ENCODE measurements around the gene APH1B. TPM values are rescaled to one million over a fixed set of nuclear protein-coding genes. Genes with fewer than 3 reads are reported as not detected.

Gene APH1B
- polyA plus RNA-seq, 4 donors = 1.4 to 22.8 (median 3.1) TPM

- FAIRE-seq (no peak), DNase-seq (no peak)
- peaks cover 3 to 17% (median 6%) of the 10 kb centered on the region in 3 donors for H3K36me3 ChIP-seq (ENCODE audit: control insufficient read depth in 3 of 3, insufficient read depth in 2 of 3, low read depth in 1 of 3, low read length in 3 of 3)
- no peaks in the 10 kb centered on the region for H3K27me3 ChIP-seq (ENCODE audit: control insufficient read depth in 3 of 3, insufficient read depth in 3 of 3, low read length in 3 of 3)
- H3K4me3 ChIP-seq (ENCODE audit: low read depth in 1 of 3, low read length in 3 of 3) = no peak overlapping the region
- no peaks in the 10 kb centered on the region for H3K9me3 ChIP-seq (ENCODE audit: control insufficient read depth in 2 of 2, insufficient read depth in 1 of 2, low read depth in 1 of 2, low read length in 1 of 2)
- 69 to 82% (median 80%) methylated on average over 5 of the region's 5 CpGs for whole genome bisulfite sequencing, 3 donors
- no peak overlapping the region for H3K27ac ChIP-seq (ENCODE audit: low read depth in 1 of 3, low read length in 2 of 3)
- H3K4me1 ChIP-seq (ENCODE audit: control insufficient read depth in 3 of 3, insufficient read depth in 2 of 3, low read depth in 1 of 3, low read length in 2 of 3) = no peaks in the 10 kb centered on the region
These were observed 20.8 kb upstream of the APH1B start for GRCh38 chr15:63256433-63257274.

GRCh38 chr15:63258658-63259057, 18.7 kb upstream of the APH1B start:
- Histone ChIP-seq H3K4me3 (ENCODE audit: low read depth in 1 of 3, low read length in 3 of 3) (no peak overlapping the region), H3K36me3 (ENCODE audit: control insufficient read depth in 3 of 3, insufficient read depth in 2 of 3, low read depth in 1 of 3, low read length in 3 of 3) (peaks cover 4 to 17% (median 10%) of the 10 kb centered on the region in 3 donors), H3K4me1 (ENCODE audit: control insufficient read depth in 3 of 3, insufficient read depth in 2 of 3, low read depth in 1 of 3, low read length in 2 of 3) (no peaks in the 10 kb centered on the region), H3K9me3 (ENCODE audit: control insufficient read depth in 2 of 2, insufficient read depth in 1 of 2, low read depth in 1 of 2, low read length in 1 of 2) (no peaks in the 10 kb centered on the region), H3K27me3 (ENCODE audit: control insufficient read depth in 3 of 3, insufficient read depth in 3 of 3, low read length in 3 of 3) (no peaks in the 10 kb centered on the region), H3K27ac (ENCODE audit: low read depth in 1 of 3, low read length in 2 of 3) (no peak overlapping the region)
- DNase-seq (no peak), FAIRE-seq (no peak)
- 92 to 96% (median 94%) methylated on average over 2 of the region's 2 CpGs for WGBS, 3 donors

- Histone ChIP-seq H3K4me1 (ENCODE audit: control insufficient read depth in 3 of 3, insufficient read depth in 2 of 3, low read depth in 1 of 3, low read length in 2 of 3) (peaks cover 0 to 4% (median 0%) of the 10 kb centered on the region in 3 donors), H3K36me3 (ENCODE audit: control insufficient read depth in 3 of 3, insufficient read depth in 2 of 3, low read depth in 1 of 3, low read length in 3 of 3) (peaks cover 6 to 11% (median 10%) of the 10 kb centered on the region in 3 donors), H3K4me3 (ENCODE audit: low read depth in 1 of 3, low read length in 3 of 3) (no peak overlapping the region), H3K27me3 (ENCODE audit: control insufficient read depth in 3 of 3, insufficient read depth in 3 of 3, low read length in 3 of 3) (no peaks in the 10 kb centered on the region), H3K27ac (ENCODE audit: low read depth in 1 of 3, low read length in 2 of 3) (no peak overlapping the region), H3K9me3 (ENCODE audit: control insufficient read depth in 2 of 2, insufficient read depth in 1 of 2, low read depth in 1 of 2, low read length in 1 of 2) (no peaks in the 10 kb centered on the region)
- no peak for FAIRE-seq
- no peak for DNase-seq
- WGBS, 3 donors = 81 to 95% (median 88%) methylated on average over 5 of the region's 5 CpGs
These were observed 16.6 kb upstream of the APH1B start for GRCh38 chr15:63260791-63261190.

- no peak for DNase-seq
- Histone ChIP-seq H3K27me3 (ENCODE audit: control insufficient read depth in 3 of 3, insufficient read depth in 3 of 3, low read length in 3 of 3) (no peaks in the 10 kb centered on the region), H3K4me3 (ENCODE audit: low read depth in 1 of 3, low read length in 3 of 3) (no peak overlapping the region), H3K4me1 (ENCODE audit: control insufficient read depth in 3 of 3, insufficient read depth in 2 of 3, low read depth in 1 of 3, low read length in 2 of 3) (peaks cover 0 to 4% (median 0%) of the 10 kb centered on the region in 3 donors), H3K36me3 (ENCODE audit: control insufficient read depth in 3 of 3, insufficient read depth in 2 of 3, low read depth in 1 of 3, low read length in 3 of 3) (peaks cover 6 to 11% (median 10%) of the 10 kb centered on the region in 3 donors), H3K9me3 (ENCODE audit: control insufficient read depth in 2 of 2, insufficient read depth in 1 of 2, low read depth in 1 of 2, low read length in 1 of 2) (no peaks in the 10 kb centered on the region), H3K27ac (ENCODE audit: low read depth in 1 of 3, low read length in 2 of 3) (no peak overlapping the region)
- no peak for FAIRE-seq
These were observed 16.1 kb upstream of the APH1B start for GRCh38 chr15:63261311-63261710.

GRCh38 chr15:63263519-63263918, 13.9 kb upstream of the APH1B start:
- Histone ChIP-seq H3K9me3 (ENCODE audit: control insufficient read depth in 2 of 2, insufficient read depth in 1 of 2, low read depth in 1 of 2, low read length in 1 of 2) (no peaks in the 10 kb centered on the region), H3K4me1 (ENCODE audit: control insufficient read depth in 3 of 3, insufficient read depth in 2 of 3, low read depth in 1 of 3, low read length in 2 of 3) (peaks cover 0 to 4% (median 0%) of the 10 kb centered on the region in 3 donors), H3K27ac (ENCODE audit: low read depth in 1 of 3, low read length in 2 of 3) (no peak overlapping the region), H3K4me3 (ENCODE audit: low read depth in 1 of 3, low read length in 3 of 3) (no peak overlapping the region), H3K27me3 (ENCODE audit: control insufficient read depth in 3 of 3, insufficient read depth in 3 of 3, low read length in 3 of 3) (no peaks in the 10 kb centered on the region), H3K36me3 (ENCODE audit: control insufficient read depth in 3 of 3, insufficient read depth in 2 of 3, low read depth in 1 of 3, low read length in 3 of 3) (peaks cover 4 to 7% (median 6%) of the 10 kb centered on the region in 3 donors)
- 47 to 62% (median 49%) methylated on average over 6 of the region's 6 CpGs for WGBS, 3 donors
- FAIRE-seq (no peak), DNase-seq (peak; percentile 46 to 56)

GRCh38 chr15:63264688-63265293, 12.6 kb upstream of the APH1B start:
- no peak overlapping the region for H3K27ac ChIP-seq (ENCODE audit: low read depth in 1 of 3, low read length in 2 of 3)
- 16 to 46% (median 45%) methylated on average over 1 of the region's 1 CpG for WGBS, 3 donors
- peaks cover 3 to 4% (median 3%) of the 10 kb centered on the region in 3 donors for H3K36me3 ChIP-seq (ENCODE audit: control insufficient read depth in 3 of 3, insufficient read depth in 2 of 3, low read depth in 1 of 3, low read length in 3 of 3)
- H3K27me3 ChIP-seq (ENCODE audit: control insufficient read depth in 3 of 3, insufficient read depth in 3 of 3, low read length in 3 of 3) = no peaks in the 10 kb centered on the region
- DNase-seq (peak in 1 of 2 donors; percentile 26), FAIRE-seq (no peak)
- H3K4me1 ChIP-seq (ENCODE audit: control insufficient read depth in 3 of 3, insufficient read depth in 2 of 3, low read depth in 1 of 3, low read length in 2 of 3) = peaks cover 0 to 4% (median 0%) of the 10 kb centered on the region in 3 donors
- no peaks in the 10 kb centered on the region for H3K9me3 ChIP-seq (ENCODE audit: control insufficient read depth in 2 of 2, insufficient read depth in 1 of 2, low read depth in 1 of 2, low read length in 1 of 2)
- H3K4me3 ChIP-seq (ENCODE audit: low read depth in 1 of 3, low read length in 3 of 3) = no peak overlapping the region

GRCh38 chr15:63274427-63274826, 3.0 kb upstream of the APH1B start:
- Histone ChIP-seq H3K9me3 (ENCODE audit: control insufficient read depth in 2 of 2, insufficient read depth in 1 of 2, low read depth in 1 of 2, low read length in 1 of 2) (no peaks in the 10 kb centered on the region), H3K4me3 (ENCODE audit: low read depth in 1 of 3, low read length in 3 of 3) (no peak overlapping the region), H3K27me3 (ENCODE audit: control insufficient read depth in 3 of 3, insufficient read depth in 3 of 3, low read length in 3 of 3) (no peaks in the 10 kb centered on the region), H3K27ac (ENCODE audit: low read depth in 1 of 3, low read length in 2 of 3) (no peak overlapping the region), H3K4me1 (ENCODE audit: control insufficient read depth in 3 of 3, insufficient read depth in 2 of 3, low read depth in 1 of 3, low read length in 2 of 3) (peaks cover 0 to 6% (median 0%) of the 10 kb centered on the region in 3 donors), H3K36me3 (ENCODE audit: control insufficient read depth in 3 of 3, insufficient read depth in 2 of 3, low read depth in 1 of 3, low read length in 3 of 3) (peaks cover 0 to 2% (median 2%) of the 10 kb centered on the region in 3 donors)
- FAIRE-seq = no peak
- WGBS, 3 donors = 76 to 88% (median 85%) methylated on average over 3 of the region's 3 CpGs
- no peak for DNase-seq

GRCh38 chr15:63276342-63277037, 915 bp upstream of the APH1B start:
- Histone ChIP-seq H3K27me3 (ENCODE audit: control insufficient read depth in 3 of 3, insufficient read depth in 3 of 3, low read length in 3 of 3) (no peaks in the 10 kb centered on the region), H3K9me3 (ENCODE audit: control insufficient read depth in 2 of 2, insufficient read depth in 1 of 2, low read depth in 1 of 2, low read length in 1 of 2) (no peaks in the 10 kb centered on the region), H3K36me3 (ENCODE audit: control insufficient read depth in 3 of 3, insufficient read depth in 2 of 3, low read depth in 1 of 3, low read length in 3 of 3) (peaks cover 0 to 3% (median 0%) of the 10 kb centered on the region in 3 donors), H3K4me1 (ENCODE audit: control insufficient read depth in 3 of 3, insufficient read depth in 2 of 3, low read depth in 1 of 3, low read length in 2 of 3) (peaks cover 0 to 6% (median 0%) of the 10 kb centered on the region in 3 donors), H3K27ac (ENCODE audit: low read depth in 1 of 3, low read length in 2 of 3) (peak overlapping the region; percentile 57 to 87 (median 62)), H3K4me3 (ENCODE audit: low read depth in 1 of 3, low read length in 3 of 3) (peak overlapping the region; percentile 49 to 96 (median 81))
- WGBS, 3 donors = 12 to 22% (median 15%) methylated on average over 11 of the region's 11 CpGs
- DNase-seq (no peak), FAIRE-seq (no peak)

Measured in small intestine (tissue), 7 donors.